ENCODE data around the gene APPBP2.

DNA sequence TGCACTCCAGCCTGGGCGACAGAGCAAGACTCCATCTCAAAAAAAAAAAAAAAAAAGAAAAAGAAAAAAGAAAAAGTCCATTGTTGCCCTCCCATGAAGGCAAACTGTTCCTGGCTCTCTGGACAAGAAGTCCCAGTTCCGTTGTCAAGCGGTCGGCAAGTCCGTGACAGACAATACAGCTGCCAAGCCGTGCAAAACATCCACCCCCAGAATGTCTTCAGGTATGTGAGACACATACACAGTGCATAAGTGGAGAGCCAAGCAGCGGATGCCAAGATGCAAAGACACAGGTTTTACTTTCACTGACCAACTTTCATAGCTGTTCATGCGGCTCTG is 33.6 kb upstream of the APPBP2 start:
- TF ChIP-seq, protein P1, sequence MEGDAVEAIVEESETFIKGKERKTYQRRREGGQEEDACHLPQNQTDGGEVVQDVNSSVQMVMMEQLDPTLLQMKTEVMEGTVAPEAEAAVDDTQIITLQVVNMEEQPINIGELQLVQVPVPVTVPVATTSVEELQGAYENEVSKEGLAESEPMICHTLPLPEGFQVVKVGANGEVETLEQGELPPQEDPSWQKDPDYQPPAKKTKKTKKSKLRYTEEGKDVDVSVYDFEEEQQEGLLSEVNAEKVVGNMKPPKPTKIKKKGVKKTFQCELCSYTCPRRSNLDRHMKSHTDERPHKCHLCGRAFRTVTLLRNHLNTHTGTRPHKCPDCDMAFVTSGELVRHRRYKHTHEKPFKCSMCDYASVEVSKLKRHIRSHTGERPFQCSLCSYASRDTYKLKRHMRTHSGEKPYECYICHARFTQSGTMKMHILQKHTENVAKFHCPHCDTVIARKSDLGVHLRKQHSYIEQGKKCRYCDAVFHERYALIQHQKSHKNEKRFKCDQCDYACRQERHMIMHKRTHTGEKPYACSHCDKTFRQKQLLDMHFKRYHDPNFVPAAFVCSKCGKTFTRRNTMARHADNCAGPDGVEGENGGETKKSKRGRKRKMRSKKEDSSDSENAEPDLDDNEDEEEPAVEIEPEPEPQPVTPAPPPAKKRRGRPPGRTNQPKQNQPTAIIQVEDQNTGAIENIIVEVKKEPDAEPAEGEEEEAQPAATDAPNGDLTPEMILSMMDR (optimal IDR thresholded peaks at IDR 0.05 in 1 of 3, IDR thresholded peaks at IDR 0.05 in 1 of 3, conservative IDR thresholded peaks at IDR 0.05 in 1 of 3; ENCODE audit: extremely low read depth in 1 of 3, insufficient read depth in 2 of 3, low read length in 3 of 3) = no peak
- TF ChIP-seq EZH2 (IDR thresholded peaks at IDR 0.05; ENCODE audit: low read length) = no peak

Data from keratinocyte (primary cell).